NCI-H510A treated with DMSO at 0.1 percent for 48 hours (cell line): ENCODE data around the gene RFPL3.
"Not testable (repeated sequence)": the region's sequence is repeated elsewhere in the genome, so short reads cannot be mapped to it uniquely, and the experiment has no call there.

Experiments used
- DNase-seq: peaks from one replicate; lab custom pipeline; 2025; lab: John Stamatoyannopoulos, UW

The RFPL3 gene

GRCh38 chr22:32357567-32357966, at the start of gene RFPL3:
RFPL3 (plus strand) TSS chr22:32357867; CDS start chr22:32358072, 205 bp downstream.
- DNase-seq = not testable (repeated sequence)

- no peak for DNase-seq
Observed at GRCh38 chr22:32308191-32308590, 49.5 kb upstream of the RFPL3 start.

GRCh38 chr22:32308934-32309333, 48.7 kb upstream of the RFPL3 start:
- DNase-seq = no peak

- DNase-seq = no peak
Observed at GRCh38 chr22:32309585-32310251, 47.9 kb upstream of the RFPL3 start.

- DNase-seq = no peak
Observed at GRCh38 chr22:32310777-32311176, 46.9 kb upstream of the RFPL3 start.

- no peak for DNase-seq
Observed at GRCh38 chr22:32311551-32312071, 46.1 kb upstream of the RFPL3 start.

- DNase-seq = no peak
Observed at GRCh38 chr22:32312748-32313147, 44.9 kb upstream of the RFPL3 start.

- DNase-seq = peak; percentile 1
Observed at GRCh38 chr22:32313532-32313931, 44.1 kb upstream of the RFPL3 start.

GRCh38 chr22:32317524-32317923, 40.1 kb upstream of the RFPL3 start:
- DNase-seq = no peak

- DNase-seq = no peak
Observed at GRCh38 chr22:32318361-32318760, 39.3 kb upstream of the RFPL3 start.

- DNase-seq = no peak
Observed at GRCh38 chr22:32319861-32320406, 37.7 kb upstream of the RFPL3 start.

- no peak for DNase-seq
Observed at GRCh38 chr22:32322986-32323385, 34.7 kb upstream of the RFPL3 start.

- DNase-seq = no peak
Observed at GRCh38 chr22:32323513-32324164, 34.0 kb upstream of the RFPL3 start.

GRCh38 chr22:32324505-32325415, 32.9 kb upstream of the RFPL3 start:
- no peak for DNase-seq

GRCh38 chr22:32325416-32325801, 32.3 kb upstream of the RFPL3 start:
- DNase-seq = no peak

GRCh38 chr22:32325811-32326237, 31.8 kb upstream of the RFPL3 start:
- no peak for DNase-seq

- DNase-seq = no peak
Observed at GRCh38 chr22:32326647-32327046, 31.0 kb upstream of the RFPL3 start.

GRCh38 chr22:32327066-32327465, 30.6 kb upstream of the RFPL3 start:
- no peak for DNase-seq

GRCh38 chr22:32327596-32328171, 30.0 kb upstream of the RFPL3 start:
- no peak for DNase-seq

GRCh38 chr22:32328306-32329201, 29.1 kb upstream of the RFPL3 start:
- DNase-seq = no peak

- no peak for DNase-seq
Observed at GRCh38 chr22:32329202-32329645, 28.4 kb upstream of the RFPL3 start.
